H1 (cell line): ENCODE data around the gene TTYH2. TPM values are rescaled to one million over a fixed set of nuclear protein-coding genes. Genes with fewer than 3 reads are reported as not detected.

ENCODE experiments used
- CTCF ChIA-PET: fragments of 300-600 bp; sonication (Branson Sonifier 250); formaldehyde crosslinking; loops from one replicate; lab custom pipeline; 2021; ENCODE audit not compliant: partially characterized antibody; lab: Charles Lee
- POLR2A ChIA-PET: fragments of 300-600 bp; sonication (Branson Sonifier 250); formaldehyde crosslinking; loops from one replicate; lab custom pipeline; 2021; ENCODE audit warnings: inconsistent platforms; ENCODE audit not compliant: partially characterized antibody; lab: Charles Lee
- DNase-seq, 2 experiments: peaks; one replicate each; pipeline versions ENCODE4 v3.0.0 to v3.0.0-alpha.2; 2010 to 2022; ENCODE audit warnings: low spot score in 2 of 2, low read depth in 1 of 2, mixed read lengths in 1 of 2
- FAIRE-seq: peaks from 2 replicates; lab custom pipeline; 2011; peaks lifted over from hg19 to GRCh38; lab: Jason Lieb, UNC
- H2AFZ ChIP-seq: 2 replicates; pipeline ENCODE4 v1.8.1; 2012; ENCODE audit warnings: low read length, inconsistent platforms
- H2AK5ac ChIP-seq: 2 replicates; pipeline ENCODE4 v1.6.1; 2013; ENCODE audit warnings: low read depth, low read length
- H2BK120ac ChIP-seq: replicated peaks from 2 replicates; pipeline ENCODE3; 2013; ENCODE audit warnings: low read depth, low read length, inconsistent platforms
- H2BK12ac ChIP-seq: 2 replicates; pipeline ENCODE4 v1.6.1; 2013; ENCODE audit warnings: low read depth, low read length
- H2BK15ac ChIP-seq: 2 replicates; pipeline ENCODE4 v1.6.1; 2013; ENCODE audit warnings: low read length
- H2BK20ac ChIP-seq: 2 replicates; pipeline ENCODE4 v1.6.1; 2013; ENCODE audit warnings: low read length
- H2BK5ac ChIP-seq: 2 replicates; pipeline ENCODE4 v1.6.1; 2013; ENCODE audit warnings: low read depth, low read length
- H3K14ac ChIP-seq: 2 replicates; pipeline ENCODE4 v1.6.1; 2013; ENCODE audit warnings: inconsistent platforms; ENCODE audit not compliant: insufficient read length
- H3K18ac ChIP-seq: 2 replicates; pipeline ENCODE4 v1.6.1; 2013; ENCODE audit warnings: low read length; ENCODE audit errors: extremely low read depth
- H3K23ac ChIP-seq: 2 replicates; pipeline ENCODE4 v1.6.1; 2013; ENCODE audit warnings: inconsistent platforms; ENCODE audit not compliant: insufficient read length
- H3K23me2 ChIP-seq: 2 replicates; pipeline ENCODE4 v1.6.1; 2013; ENCODE audit warnings: low read depth, low read length
- H3K27ac ChIP-seq: 2 replicates; pipeline ENCODE4 v1.6.1; 2011; ENCODE audit warnings: low read depth, low read length, inconsistent platforms
- H3K27me3 ChIP-seq, 4 experiments: replicated peaks in 1 of 4; 1 replicate in 1 of 4; 2 replicates in 3 of 4; pipeline versions ENCODE4 v1.6.1 to v1.8.1; 2011 to 2013; ENCODE audit warnings: low read length in 3 of 4, mild to moderate bottlenecking in 3 of 4, inconsistent platforms in 2 of 4, mixed read lengths in 2 of 4, moderate library complexity in 1 of 4; ENCODE audit not compliant: control insufficient read depth in 3 of 4, insufficient read depth in 3 of 4; ENCODE audit errors: extremely low read depth in 1 of 4
- H3K36me3 ChIP-seq, 4 experiments: 2 replicates each; pipeline versions ENCODE4 v1.6.1 to v1.8.1; 2011 to 2013; ENCODE audit warnings: mild to moderate bottlenecking in 4 of 4, low read length in 3 of 4, moderate library complexity in 2 of 4, control low read depth in 1 of 4, inconsistent platforms in 1 of 4; ENCODE audit not compliant: insufficient read depth in 4 of 4, control insufficient read depth in 2 of 4
- H3K4ac ChIP-seq: replicated peaks from 2 replicates; pipeline ENCODE3; 2013; ENCODE audit warnings: low read length, low read depth, mixed read lengths, inconsistent platforms; ENCODE audit not compliant: insufficient read length
- H3K4me1 ChIP-seq, 4 experiments: replicated peaks in 1 of 4; 1 replicate in 1 of 4; 2 replicates in 3 of 4; pipeline versions ENCODE4 v1.6.1 to v1.8.1; 2011 to 2013; ENCODE audit warnings: low read length in 3 of 4, inconsistent platforms in 2 of 4, mixed read lengths in 1 of 4; ENCODE audit not compliant: insufficient read depth in 4 of 4, control insufficient read depth in 3 of 4
- H3K4me2 ChIP-seq, 2 experiments: 2 replicates each; pipeline versions ENCODE4 v1.6.1 to v1.8.1; 2011 to 2013; ENCODE audit warnings: low read depth in 2 of 2, low read length in 2 of 2, control low read depth in 1 of 2, inconsistent platforms in 1 of 2, mild to moderate bottlenecking in 1 of 2; ENCODE audit not compliant: insufficient read depth in 1 of 2
- H3K4me3 ChIP-seq, 4 experiments: fragments of 200-600, 300-600 bp in 1 of 4; sonication (generic), shearing (Covaris generic), sonication (Bioruptor Twin) in 1 of 4; 2 replicates each; pipeline versions ENCODE4 v1.5.1 to v1.8.1; 2011 to 2016; ENCODE audit warnings: low read length in 4 of 4, low read depth in 3 of 4, control low read depth in 2 of 4, inconsistent platforms in 2 of 4, mild to moderate bottlenecking in 2 of 4, mixed read lengths in 1 of 4, moderate library complexity in 1 of 4; ENCODE audit not compliant: insufficient read depth in 2 of 4; ENCODE audit errors: extremely low read depth in 1 of 4
- H3K56ac ChIP-seq: replicated peaks from 2 replicates; pipeline ENCODE3; 2013; ENCODE audit warnings: low read depth, mild to moderate bottlenecking, mixed read lengths, low read length, inconsistent platforms; ENCODE audit not compliant: insufficient read length
- H3K79me1 ChIP-seq: 2 replicates; pipeline ENCODE4 v1.6.1; 2013; ENCODE audit warnings: low read depth, low read length, control low read depth
- H3K79me2 ChIP-seq, 2 experiments: 2 replicates each; pipeline versions ENCODE4 v1.6.1 to v1.8.1; 2012 to 2013; ENCODE audit warnings: low read length in 2 of 2, mild to moderate bottlenecking in 2 of 2, inconsistent platforms in 1 of 2; ENCODE audit not compliant: insufficient read depth in 2 of 2, control insufficient read depth in 1 of 2
- H3K9ac ChIP-seq, 4 experiments: replicated peaks in 1 of 4; 1 replicate in 1 of 4; 2 replicates in 3 of 4; pipeline versions ENCODE4 v1.6.1 to v1.8.1; 2011 to 2013; ENCODE audit warnings: low read depth in 3 of 4, low read length in 3 of 4, control low read depth in 2 of 4, mild to moderate bottlenecking in 2 of 4, moderate library complexity in 2 of 4, inconsistent platforms in 1 of 4; ENCODE audit errors: extremely low read depth in 1 of 4
- H3K9me3 ChIP-seq, 2 experiments: 2 replicates each; pipeline versions ENCODE4 v1.6.1 to v1.8.1; 2012 to 2013; ENCODE audit warnings: mild to moderate bottlenecking in 2 of 2, moderate library complexity in 2 of 2, control low read depth in 1 of 2, inconsistent platforms in 1 of 2, low read depth in 1 of 2, low read length in 1 of 2, mixed read lengths in 1 of 2; ENCODE audit not compliant: insufficient read depth in 2 of 2
- H4K20me1 ChIP-seq, 2 experiments: replicated peaks in 1 of 2; 2 replicates each; pipeline versions ENCODE3 to v1.8.1; 2011 to 2013; ENCODE audit warnings: inconsistent platforms in 2 of 2, low read length in 2 of 2, mild to moderate bottlenecking in 1 of 2; ENCODE audit not compliant: insufficient read depth in 2 of 2, control insufficient read depth in 1 of 2
- H4K5ac ChIP-seq: 2 replicates; pipeline ENCODE4 v1.6.1; 2013; ENCODE audit warnings: low read length, low read depth, mixed read lengths, inconsistent platforms; ENCODE audit not compliant: insufficient read length
- H4K8ac ChIP-seq: 2 replicates; pipeline ENCODE4 v1.8.0; 2013; ENCODE audit warnings: mild to moderate bottlenecking, moderate library complexity, low read length, inconsistent platforms; ENCODE audit not compliant: insufficient read depth; ENCODE audit errors: extremely low read depth
- H4K91ac ChIP-seq: replicated peaks from 2 replicates; pipeline ENCODE3; 2013; ENCODE audit warnings: low read length, mixed read lengths, inconsistent platforms; ENCODE audit not compliant: insufficient read length
- ATF2 ChIP-seq: IDR thresholded peaks from 2 replicates; pipeline ENCODE4 v1.6.1; 2012; ENCODE audit warnings: low read length, inconsistent platforms
- CEBPB ChIP-seq: IDR thresholded peaks from 2 replicates; pipeline ENCODE4 v1.6.1; 2012; ENCODE audit warnings: low read depth, low read length
- CHD1 ChIP-seq: IDR thresholded peaks from 2 replicates; pipeline ENCODE4 v1.6.1; 2012; ENCODE audit warnings: low read depth, low read length, improper control_type of control experiment
- NANOG ChIP-seq: IDR thresholded peaks from 2 replicates; pipeline ENCODE4 v1.6.1; 2011; ENCODE audit warnings: low read length, low read depth, mild to moderate bottlenecking, inconsistent platforms; ENCODE audit not compliant: insufficient read depth, poor library complexity, severe bottlenecking
- RBBP5 ChIP-seq: IDR thresholded peaks from 2 replicates; pipeline ENCODE4 v1.7.1; 2012; ENCODE audit warnings: low read depth, mild to moderate bottlenecking, inconsistent platforms, low read length, moderate library complexity, borderline replicate concordance
- TBP ChIP-seq: IDR thresholded peaks from 2 replicates; pipeline ENCODE4 v1.6.1; 2011; ENCODE audit warnings: low read depth, low read length, improper control_type of control experiment
- TCF12 ChIP-seq: IDR thresholded peaks from 2 replicates; pipeline ENCODE4 v1.6.1; 2011; ENCODE audit warnings: low read depth, mild to moderate bottlenecking, low read length
- WGBS, 2 experiments: shearing (Covaris generic) in 1 of 2; methylation state at CpG; one replicate each; pipeline versions ENCODE4 v1.1.6 to v1.1.7; 2013 to 2015; ENCODE audit warnings: low lambda C conversion rate in 2 of 2, mixed read lengths in 2 of 2, inconsistent platforms in 1 of 2, low coverage in 1 of 2, missing lambda C conversion rate in 1 of 2; ENCODE audit not compliant: insufficient replicate concordance in 2 of 2, insufficient coverage in 1 of 2, insufficient read length in 1 of 2; ENCODE audit errors: extremely low coverage in 1 of 2, missing lambda C conversion rate in 1 of 2; 5-methylcytosine and 5-hydroxymethylcytosine counted together
- polyA plus RNA-seq, 7 experiments: library from polyadenylated mRNA; depleted of rRNA in 3 of 7; stranded (reverse) in 5 of 7; unstranded in 2 of 7; fragments of >200 nt in 5 of 7; fragments of 200-250 nt in 2 of 7; gene quantifications; 1 replicate in 5 of 7; 2 replicates in 1 of 7; 4 replicates in 1 of 7; pipeline versions ENCODE4 v1.2.1 to v1.2.3, GENCODE V29; 2011 to 2013; ENCODE audit warnings: missing spikeins in 2 of 7, mixed read lengths in 2 of 7
- total RNA-seq: library from RNA; stranded (reverse); fragmentation: NEBNext Ultra II Directional; extraction: Animal tissue kit (Norgen Biotek cat#: 25700); gene quantifications from 2 replicates; pipeline ENCODE4 v1.2.1, GENCODE V29; 2021

The TTYH2 gene
- total and polyA plus RNA-seq, 2 of the 8 experiments (the other 6 are each of a cell fraction or from before 2014, with no cell fraction given): 3.2 to 9.2 TPM

- no peak overlapping the region for H2BK15ac ChIP-seq
- no peak overlapping the region for H2BK5ac ChIP-seq
- POLR2A ChIA-PET: interaction anchor here (1.6 to 1.7 kb wide), 2 partner anchors 14 to 88 kb away, joined by 4 to 5 read pairs; no protein-coding TSS in a partner anchor
- no peak overlapping the region for H3K4me3 ChIP-seq
- no peak for DNase-seq
- H3K56ac ChIP-seq: no peak overlapping the region
- TF ChIP-seq TCF12 (no peak), CHD1 (no peak), RBBP5 (no peak), CEBPB (no peak), NANOG (no peak), ATF2 (no peak), TBP (no peak)
- H3K79me1 ChIP-seq: no peaks in the 10 kb centered on the region
- H4K5ac ChIP-seq: no peak overlapping the region
- H2AK5ac ChIP-seq: no peak overlapping the region
- no peak overlapping the region for H2BK12ac ChIP-seq
- no peaks in the 10 kb centered on the region for H3K36me3 ChIP-seq
- H3K23ac ChIP-seq: no peak overlapping the region
- FAIRE-seq: no peak
- H4K8ac ChIP-seq: no peak overlapping the region
- no peak overlapping the region for H3K18ac ChIP-seq
- no peaks in the 10 kb centered on the region; a peak in 1 of 7 replicates for H3K27me3 ChIP-seq
- no peaks in the 10 kb centered on the region for H3K9me3 ChIP-seq
- H4K20me1 ChIP-seq: no peaks in the 10 kb centered on the region
- H2AFZ ChIP-seq: peak overlapping the region; percentile 17; the same call in 1 of the 2 replicates
- H3K27ac ChIP-seq: no peak overlapping the region
- H3K4me1 ChIP-seq: no peaks in the 10 kb centered on the region
- H3K4me2 ChIP-seq: no peak overlapping the region
- no peak overlapping the region for H4K91ac ChIP-seq
- no peaks in the 10 kb centered on the region for H3K79me2 ChIP-seq
- no peaks in the 10 kb centered on the region for H3K23me2 ChIP-seq
- H2BK120ac ChIP-seq: no peak overlapping the region
- no peak overlapping the region for H2BK20ac ChIP-seq
- 88% methylated on average over 10 of the region's 11 CpGs; no CpG with 5 or more reads in 1 of the 2 experiments for WGBS, 2 experiments
- H3K9ac ChIP-seq: no peak overlapping the region
- no peak overlapping the region for H3K4ac ChIP-seq
- CTCF ChIA-PET: interaction anchor here (0.5 to 8.6 kb wide), 27 partner anchors 8 to 267 kb away, joined by 3 to 114 read pairs (median 4); partner anchors contain the start of genes BTBD17, CD300H, CD300LB and TTYH2
- H3K14ac ChIP-seq: no peak overlapping the region
These were observed 86.0 kb downstream of the TTYH2 start for GRCh38 chr17:74299226-74300009.
